GM12865 (cell line): ENCODE results near the gene CCDC60.
A peak's percentile ranks its signal among the peaks of the same experiment; 100 is the strongest.

Experiments used
- DNase-seq: peaks from one replicate; pipeline ENCODE4 v3.0.0; 2010; ENCODE audit warnings: low read depth
- H3K4me3 ChIP-seq: 2 replicates; pipeline ENCODE4 v1.5.1; 2011; ENCODE audit warnings: mild to moderate bottlenecking, low read depth, low read length, control low read depth
- CTCF ChIP-seq: IDR thresholded peaks from 2 replicates; pipeline ENCODE4 v1.5.1; 2011; ENCODE audit warnings: low read length, control low read depth, low read depth, inconsistent platforms; ENCODE audit not compliant: insufficient read depth; ENCODE audit errors: missing control alignments

The CCDC60 gene

GRCh38 chr12:119375883-119376190 is 41.3 kb downstream of the CCDC60 start:
- no peak for TF ChIP-seq CTCF
- H3K4me3 ChIP-seq = no peak overlapping the region
- DNase-seq = no peak

- no peak for TF ChIP-seq CTCF
- no peak for DNase-seq
- H3K4me3 ChIP-seq = no peak overlapping the region
Observed at GRCh38 chr12:119378903-119379302, 44.4 kb downstream of the CCDC60 start.

GRCh38 chr12:119381471-119382235 is 47.1 kb downstream of the CCDC60 start:
- TF ChIP-seq CTCF = no peak
- no peak overlapping the region for H3K4me3 ChIP-seq
- DNase-seq = no peak

- no peak for TF ChIP-seq CTCF
- no peak overlapping the region for H3K4me3 ChIP-seq
- DNase-seq = peak; percentile 11
Observed at GRCh38 chr12:119383206-119383605, 48.7 kb downstream of the CCDC60 start.

- no peak for DNase-seq
- H3K4me3 ChIP-seq = no peak overlapping the region
- no peak for TF ChIP-seq CTCF
Observed at GRCh38 chr12:119384340-119384739, 49.8 kb downstream of the CCDC60 start.

GRCh38 chr12:119385659-119386058 is 51.1 kb downstream of the CCDC60 start:
- H3K4me3 ChIP-seq = no peak overlapping the region
- DNase-seq = no peak
- TF ChIP-seq CTCF = no peak

GRCh38 chr12:119389687-119390086 is 55.2 kb downstream of the CCDC60 start:
- H3K4me3 ChIP-seq = no peak overlapping the region
- TF ChIP-seq CTCF = no peak
- DNase-seq = no peak
